Endothelial cell (in vitro differentiated cells): ENCODE results near the gene RXRG. TPM values are rescaled to one million over a fixed set of nuclear protein-coding genes. Genes with fewer than 3 reads are reported as not detected.

Experiments
- DNase-seq: peaks from one replicate; pipeline ENCODE4 v3.0.0; 2021; ENCODE audit warnings: low spot score
- H3K27ac Mint-ChIP-seq: one replicate; pipeline ENCODE4 v1.8.0; 2021; ENCODE audit warnings: mixed read lengths, inconsistent platforms; ENCODE audit not compliant: unreplicated experiment
- H3K27me3 Mint-ChIP-seq: one replicate; pipeline ENCODE4 v1.8.0; 2021; ENCODE audit warnings: mild to moderate bottlenecking, moderate library complexity, mixed read lengths, inconsistent platforms; ENCODE audit not compliant: unreplicated experiment
- H3K36me3 Mint-ChIP-seq: one replicate; pipeline ENCODE4 v1.8.0; 2021; ENCODE audit warnings: mild to moderate bottlenecking, low read depth, mixed read lengths, inconsistent platforms; ENCODE audit not compliant: unreplicated experiment
- H3K4me1 Mint-ChIP-seq: one replicate; pipeline ENCODE4 v1.8.0; 2021; ENCODE audit warnings: mild to moderate bottlenecking, mixed read lengths, inconsistent platforms; ENCODE audit not compliant: unreplicated experiment
- H3K4me3 Mint-ChIP-seq: one replicate; pipeline ENCODE4 v1.8.0; 2021; ENCODE audit warnings: mild to moderate bottlenecking, mixed read lengths, inconsistent platforms; ENCODE audit not compliant: unreplicated experiment
- H3K9me3 Mint-ChIP-seq: one replicate; pipeline ENCODE4 v1.8.0; 2021; ENCODE audit warnings: mixed read lengths, inconsistent platforms; ENCODE audit not compliant: unreplicated experiment
- CTCF ChIP-seq: fragments of 200-600 bp; sonication (generic); IDR thresholded peaks from one replicate; pipeline ENCODE4 v1.5.0; 2021; ENCODE audit warnings: antibody characterized with exemption; ENCODE audit not compliant: unreplicated experiment
- total RNA-seq: library from RNA; stranded (reverse); fragmentation: NEBNext Ultra II Directional; extraction: Animal tissue kit (Norgen Biotek cat#: 25700); gene quantifications from one replicate; pipeline ENCODE4 v1.2.1, GENCODE V29; 2021; ENCODE audit not compliant: unreplicated experiment

The RXRG gene
- total RNA-seq, 1 donor from 2014 or later, result not detected

- no peaks in the 10 kb centered on the region for H3K9me3 Mint-ChIP-seq
- H3K27me3 Mint-ChIP-seq, result peaks cover 3% of the 10 kb centered on the region
- H3K27ac Mint-ChIP-seq, result no peak overlapping the region
- peaks cover 5% of the 10 kb centered on the region for H3K4me1 Mint-ChIP-seq
- DNase-seq, result no peak
- H3K36me3 Mint-ChIP-seq, result no peaks in the 10 kb centered on the region
- no peak overlapping the region for H3K4me3 Mint-ChIP-seq
- no peak for TF ChIP-seq CTCF
Observed at GRCh38 chr1:165418195-165418594, 26.7 kb downstream of the RXRG start.

DNA sequence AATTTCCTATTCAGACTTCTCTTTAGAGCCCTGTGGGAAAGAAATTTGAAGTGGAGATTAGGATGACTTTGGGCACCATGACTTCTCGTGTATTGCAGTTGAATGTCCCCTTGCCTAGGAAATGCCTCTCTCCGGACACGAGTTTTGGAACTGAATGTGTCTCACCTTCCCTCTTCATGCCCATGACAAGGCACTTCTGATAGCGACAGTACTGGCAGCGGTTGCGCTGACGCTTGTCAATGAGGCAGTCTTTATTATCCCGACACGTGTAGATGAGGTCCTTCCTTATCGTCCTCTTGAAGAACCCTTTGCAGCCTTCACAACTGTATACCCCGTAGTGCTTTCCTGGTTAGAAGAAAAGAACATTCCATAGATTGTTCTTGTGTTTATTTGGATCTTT, 28.1 kb downstream of the RXRG start:
- H3K4me1 Mint-ChIP-seq, result peaks cover 5% of the 10 kb centered on the region
- H3K27ac Mint-ChIP-seq, result no peak overlapping the region
- H3K4me3 Mint-ChIP-seq, result no peak overlapping the region
- no peaks in the 10 kb centered on the region for H3K9me3 Mint-ChIP-seq
- H3K36me3 Mint-ChIP-seq, result no peaks in the 10 kb centered on the region
- no peak for DNase-seq
- no peak for TF ChIP-seq CTCF
- H3K27me3 Mint-ChIP-seq, result no peaks in the 10 kb centered on the region

DNA sequence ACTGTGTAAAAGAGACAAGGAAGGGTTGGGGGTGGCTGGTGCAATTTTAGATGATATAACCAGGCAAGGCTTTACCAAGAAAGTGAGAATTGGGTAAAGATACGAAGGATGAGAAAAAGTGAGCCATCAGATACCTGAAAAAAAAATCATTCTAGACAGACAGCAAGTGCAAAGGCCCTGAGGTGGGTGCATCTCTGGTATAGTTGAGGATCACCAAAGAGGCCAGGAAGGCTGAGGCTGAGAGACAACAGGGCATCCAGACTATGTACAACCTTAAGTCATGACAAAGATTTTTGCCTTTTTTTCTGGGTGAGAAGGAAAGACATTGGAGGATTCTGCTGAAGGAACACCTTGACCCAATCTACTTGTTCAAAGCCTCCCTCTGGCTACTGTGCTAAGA, 29.9 kb downstream of the RXRG start:
- Mint-ChIP-seq H3K4me1 (peaks cover 5% of the 10 kb centered on the region), H3K27ac (no peak overlapping the region), H3K4me3 (no peak overlapping the region), H3K36me3 (no peaks in the 10 kb centered on the region), H3K27me3 (no peaks in the 10 kb centered on the region), H3K9me3 (no peaks in the 10 kb centered on the region)
- no peak for TF ChIP-seq CTCF
- DNase-seq, result no peak

DNA sequence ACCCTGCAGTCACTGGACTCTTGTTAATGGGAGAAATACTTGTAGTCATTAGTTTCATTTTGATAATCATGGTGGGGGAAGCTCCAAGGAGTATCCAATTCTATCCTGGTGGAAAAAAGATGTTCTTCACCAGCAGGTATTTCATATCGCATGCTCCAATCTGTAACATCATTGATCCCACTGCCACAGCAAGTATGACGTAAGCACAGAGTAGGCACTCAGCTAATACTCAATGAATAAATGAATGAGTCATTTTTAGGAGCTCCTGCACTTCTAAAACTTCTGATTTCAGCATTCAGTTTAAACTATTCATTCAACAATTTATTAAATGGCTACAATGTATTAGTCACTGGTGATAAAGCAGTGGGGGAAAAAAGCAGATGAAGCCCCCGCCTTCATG, 30.3 kb downstream of the RXRG start:
- Mint-ChIP-seq H3K4me1 (peaks cover 5% of the 10 kb centered on the region), H3K27me3 (no peaks in the 10 kb centered on the region), H3K27ac (no peak overlapping the region), H3K4me3 (no peak overlapping the region), H3K36me3 (no peaks in the 10 kb centered on the region), H3K9me3 (no peaks in the 10 kb centered on the region)
- no peak for TF ChIP-seq CTCF
- DNase-seq, result no peak

- Mint-ChIP-seq H3K4me1 (peaks cover 5% of the 10 kb centered on the region), H3K27ac (no peak overlapping the region), H3K9me3 (no peaks in the 10 kb centered on the region), H3K36me3 (no peaks in the 10 kb centered on the region), H3K4me3 (no peak overlapping the region), H3K27me3 (no peaks in the 10 kb centered on the region)
- DNase-seq, result no peak
- TF ChIP-seq CTCF, result no peak
Observed at GRCh38 chr1:165411396-165411795, 33.5 kb downstream of the RXRG start.
